ENCODE measurements around the gene TFAP2A. TPM values are rescaled to one million over a fixed set of nuclear protein-coding genes. Genes with fewer than 3 reads are reported as not detected.

The TFAP2A gene
- polyA plus RNA-seq, 2 of the 4 experiments (the other 2 are of a cell fraction): 13.1 to 26.9 TPM

DNA sequence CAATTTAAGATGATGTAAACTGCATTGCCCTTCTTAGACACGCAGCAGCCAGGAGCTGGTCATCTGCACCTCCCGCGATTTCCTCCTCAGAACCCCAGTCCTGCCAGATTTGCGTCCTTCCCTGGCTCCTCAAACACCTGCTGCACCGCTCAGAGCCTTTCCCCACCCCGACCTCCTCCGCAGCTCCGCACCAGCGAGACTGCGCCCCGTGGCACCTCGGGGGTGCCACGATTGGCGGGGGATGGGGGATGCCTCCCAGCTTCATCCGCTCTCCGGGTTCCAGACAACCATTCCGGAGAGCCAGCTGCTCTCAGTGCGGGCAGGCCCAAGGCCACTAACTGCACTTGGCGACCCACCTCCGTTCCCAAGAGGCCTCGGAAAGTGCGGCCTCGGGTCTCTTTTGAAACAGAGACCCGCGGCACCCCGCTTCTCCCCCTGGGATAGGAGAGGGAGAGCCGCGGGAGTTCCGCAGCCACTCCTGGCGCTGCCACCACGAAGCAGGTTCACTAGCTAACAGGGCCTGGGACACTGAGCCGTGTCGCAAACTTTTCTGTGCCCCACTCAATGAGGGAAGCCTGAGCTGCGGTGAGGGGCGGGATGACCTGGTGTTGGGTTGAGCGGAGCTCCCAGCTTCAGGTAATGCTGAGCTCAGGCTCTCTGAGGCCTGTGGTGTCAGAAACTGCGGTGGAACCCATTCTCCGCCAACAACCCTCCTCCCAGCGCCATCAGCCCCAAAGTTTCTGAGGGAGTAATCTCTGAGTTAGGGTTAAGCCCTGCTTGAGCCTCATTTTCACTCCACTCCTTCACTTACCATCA, 7.3 kb upstream of the TFAP2A start:
- TF ChIP-seq RFX5 (IDR thresholded peaks at IDR 0.05): no peak
- TF ChIP-seq, protein P1, sequence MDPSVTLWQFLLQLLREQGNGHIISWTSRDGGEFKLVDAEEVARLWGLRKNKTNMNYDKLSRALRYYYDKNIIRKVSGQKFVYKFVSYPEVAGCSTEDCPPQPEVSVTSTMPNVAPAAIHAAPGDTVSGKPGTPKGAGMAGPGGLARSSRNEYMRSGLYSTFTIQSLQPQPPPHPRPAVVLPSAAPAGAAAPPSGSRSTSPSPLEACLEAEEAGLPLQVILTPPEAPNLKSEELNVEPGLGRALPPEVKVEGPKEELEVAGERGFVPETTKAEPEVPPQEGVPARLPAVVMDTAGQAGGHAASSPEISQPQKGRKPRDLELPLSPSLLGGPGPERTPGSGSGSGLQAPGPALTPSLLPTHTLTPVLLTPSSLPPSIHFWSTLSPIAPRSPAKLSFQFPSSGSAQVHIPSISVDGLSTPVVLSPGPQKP (IDR thresholded peaks at IDR 0.05; ENCODE audit: low read depth, low read length): no peak
- TF ChIP-seq HDAC2 (IDR thresholded peaks at IDR 0.05): no peak
- TF ChIP-seq BHLHE40 (IDR thresholded peaks at IDR 0.05; ENCODE audit: low read depth, low read length): no peak
- no peak for TF ChIP-seq FOSL2 (IDR thresholded peaks at IDR 0.05)
- no peak for TF ChIP-seq FOSL2 (CRISPR knock-in tag; IDR thresholded peaks at IDR 0.05)
- TF ChIP-seq SMC3 (IDR thresholded peaks at IDR 0.05): no peak
- TF ChIP-seq EHF (CRISPR knock-in tag; IDR thresholded peaks at IDR 0.05): no peak
- TF ChIP-seq, protein P2, sequence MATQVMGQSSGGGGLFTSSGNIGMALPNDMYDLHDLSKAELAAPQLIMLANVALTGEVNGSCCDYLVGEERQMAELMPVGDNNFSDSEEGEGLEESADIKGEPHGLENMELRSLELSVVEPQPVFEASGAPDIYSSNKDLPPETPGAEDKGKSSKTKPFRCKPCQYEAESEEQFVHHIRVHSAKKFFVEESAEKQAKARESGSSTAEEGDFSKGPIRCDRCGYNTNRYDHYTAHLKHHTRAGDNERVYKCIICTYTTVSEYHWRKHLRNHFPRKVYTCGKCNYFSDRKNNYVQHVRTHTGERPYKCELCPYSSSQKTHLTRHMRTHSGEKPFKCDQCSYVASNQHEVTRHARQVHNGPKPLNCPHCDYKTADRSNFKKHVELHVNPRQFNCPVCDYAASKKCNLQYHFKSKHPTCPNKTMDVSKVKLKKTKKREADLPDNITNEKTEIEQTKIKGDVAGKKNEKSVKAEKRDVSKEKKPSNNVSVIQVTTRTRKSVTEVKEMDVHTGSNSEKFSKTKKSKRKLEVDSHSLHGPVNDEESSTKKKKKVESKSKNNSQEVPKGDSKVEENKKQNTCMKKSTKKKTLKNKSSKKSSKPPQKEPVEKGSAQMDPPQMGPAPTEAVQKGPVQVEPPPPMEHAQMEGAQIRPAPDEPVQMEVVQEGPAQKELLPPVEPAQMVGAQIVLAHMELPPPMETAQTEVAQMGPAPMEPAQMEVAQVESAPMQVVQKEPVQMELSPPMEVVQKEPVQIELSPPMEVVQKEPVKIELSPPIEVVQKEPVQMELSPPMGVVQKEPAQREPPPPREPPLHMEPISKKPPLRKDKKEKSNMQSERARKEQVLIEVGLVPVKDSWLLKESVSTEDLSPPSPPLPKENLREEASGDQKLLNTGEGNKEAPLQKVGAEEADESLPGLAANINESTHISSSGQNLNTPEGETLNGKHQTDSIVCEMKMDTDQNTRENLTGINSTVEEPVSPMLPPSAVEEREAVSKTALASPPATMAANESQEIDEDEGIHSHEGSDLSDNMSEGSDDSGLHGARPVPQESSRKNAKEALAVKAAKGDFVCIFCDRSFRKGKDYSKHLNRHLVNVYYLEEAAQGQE (IDR thresholded peaks at IDR 0.05): no peak
- TF ChIP-seq ZSCAN20 (CRISPR knock-in tag; IDR thresholded peaks at IDR 0.05): no peak
- no peak for TF ChIP-seq RAD21 (conservative IDR thresholded peaks at IDR 0.05 in 1 of 2, IDR thresholded peaks at IDR 0.05 in 1 of 2)
- no peak for TF ChIP-seq HOXB5 (CRISPR knock-in tag; IDR thresholded peaks at IDR 0.05)
- TF ChIP-seq ZC3H11A (IDR thresholded peaks at IDR 0.05): no peak
- TF ChIP-seq, protein P3, sequence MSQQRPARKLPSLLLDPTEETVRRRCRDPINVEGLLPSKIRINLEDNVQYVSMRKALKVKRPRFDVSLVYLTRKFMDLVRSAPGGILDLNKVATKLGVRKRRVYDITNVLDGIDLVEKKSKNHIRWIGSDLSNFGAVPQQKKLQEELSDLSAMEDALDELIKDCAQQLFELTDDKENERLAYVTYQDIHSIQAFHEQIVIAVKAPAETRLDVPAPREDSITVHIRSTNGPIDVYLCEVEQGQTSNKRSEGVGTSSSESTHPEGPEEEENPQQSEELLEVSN (IDR thresholded peaks at IDR 0.05; ENCODE audit: borderline replicate concordance, low read depth): no peak
- no peak for TF ChIP-seq POLR2A (IDR thresholded peaks at IDR 0.05; ENCODE audit: low read length)
- TF ChIP-seq, protein P4, sequence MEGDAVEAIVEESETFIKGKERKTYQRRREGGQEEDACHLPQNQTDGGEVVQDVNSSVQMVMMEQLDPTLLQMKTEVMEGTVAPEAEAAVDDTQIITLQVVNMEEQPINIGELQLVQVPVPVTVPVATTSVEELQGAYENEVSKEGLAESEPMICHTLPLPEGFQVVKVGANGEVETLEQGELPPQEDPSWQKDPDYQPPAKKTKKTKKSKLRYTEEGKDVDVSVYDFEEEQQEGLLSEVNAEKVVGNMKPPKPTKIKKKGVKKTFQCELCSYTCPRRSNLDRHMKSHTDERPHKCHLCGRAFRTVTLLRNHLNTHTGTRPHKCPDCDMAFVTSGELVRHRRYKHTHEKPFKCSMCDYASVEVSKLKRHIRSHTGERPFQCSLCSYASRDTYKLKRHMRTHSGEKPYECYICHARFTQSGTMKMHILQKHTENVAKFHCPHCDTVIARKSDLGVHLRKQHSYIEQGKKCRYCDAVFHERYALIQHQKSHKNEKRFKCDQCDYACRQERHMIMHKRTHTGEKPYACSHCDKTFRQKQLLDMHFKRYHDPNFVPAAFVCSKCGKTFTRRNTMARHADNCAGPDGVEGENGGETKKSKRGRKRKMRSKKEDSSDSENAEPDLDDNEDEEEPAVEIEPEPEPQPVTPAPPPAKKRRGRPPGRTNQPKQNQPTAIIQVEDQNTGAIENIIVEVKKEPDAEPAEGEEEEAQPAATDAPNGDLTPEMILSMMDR (IDR thresholded peaks at IDR 0.05): no peak
- no peak for ATAC-seq
- Histone ChIP-seq H3K9me3 (no peaks in the 10 kb centered on the region), H3K27ac (no peak overlapping the region), H3K4me1 (peaks cover 18% of the 10 kb centered on the region), H3K4me2 (no peak overlapping the region), H3K4me3 (no peak overlapping the region)
- FAIRE-seq: no peak
- POLR2A ChIA-PET: no interaction called here
- DNase-seq (ENCODE audit: low read depth in 1 of 2, low spot score in 1 of 2): no peak
- 93% methylated on average over 13 of the region's 39 CpGs for WGBS (ENCODE audit: missing lambda C conversion rate)
- CTCF ChIA-PET: interaction anchor here (0.9 to 2.9 kb wide), 5 partner anchors 12 to 1923 kb away, joined by 4 to 8 read pairs (median 4); no protein-coding TSS in a partner anchor

DNA sequence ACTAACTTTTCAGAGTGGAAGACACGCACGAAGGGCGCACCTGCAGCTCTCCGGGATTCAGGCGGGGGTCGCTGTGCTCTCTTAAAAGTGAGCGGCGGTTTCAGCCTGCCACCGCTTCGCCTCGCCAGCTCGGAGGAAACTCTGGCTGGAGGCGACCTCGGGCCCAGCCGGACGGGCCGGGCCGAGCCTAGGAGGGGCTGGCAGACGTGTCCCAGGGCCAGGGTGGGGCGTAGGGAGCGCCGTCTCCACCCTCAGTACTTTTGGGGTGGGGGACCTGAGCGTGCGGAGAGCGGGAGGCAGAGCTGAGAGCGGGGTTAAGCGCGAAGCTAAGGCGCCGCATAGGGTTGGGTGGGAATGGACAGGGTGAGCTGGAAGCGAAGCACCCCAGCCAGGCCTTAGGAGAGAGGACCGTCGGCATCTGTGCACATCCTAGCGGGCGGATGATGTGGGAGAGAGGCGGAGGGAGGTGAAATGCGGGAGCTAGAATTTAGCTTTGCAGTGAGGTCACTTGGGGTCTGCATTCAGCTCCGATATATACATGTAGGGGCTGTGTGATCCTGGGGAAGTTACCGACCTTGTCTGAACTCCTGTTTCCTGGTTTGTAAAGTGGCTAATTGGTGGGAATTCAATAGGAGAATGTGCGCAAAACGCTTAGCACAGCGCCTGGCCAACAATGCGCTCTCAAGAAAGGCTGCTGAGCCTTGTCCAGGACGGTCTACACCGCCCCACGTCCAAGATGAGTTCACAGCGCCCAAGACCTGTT, 6.5 kb upstream of the TFAP2A start:
- ChIA-PET CTCF (interaction anchor here (0.9 to 1.8 kb wide), 4 partner anchors 12 to 1922 kb away, joined by 4 to 6 read pairs (median 4); no protein-coding TSS in a partner anchor), POLR2A (no interaction called here)
- Histone ChIP-seq H3K4me2 (no peak overlapping the region), H3K4me1 (peaks cover 13% of the 10 kb centered on the region; the same call in 2 of the 3 replicates), H3K4me3 (no peak overlapping the region), H3K9me3 (no peaks in the 10 kb centered on the region), H3K27ac (no peak overlapping the region)
- DNase-seq (ENCODE audit: low read depth in 1 of 2, low spot score in 1 of 2) (no peak), ATAC-seq (no peak), FAIRE-seq (no peak)
- 92% methylated on average over 46 of the region's 47 CpGs for WGBS (ENCODE audit: missing lambda C conversion rate)
- no peak for TF ChIP-seq CHD4 (IDR thresholded peaks at IDR 0.05; ENCODE audit: borderline replicate concordance)
- no peak for TF ChIP-seq ESRRA (IDR thresholded peaks at IDR 0.05; ENCODE audit: borderline replicate concordance, low read length)
- TF ChIP-seq, protein P5, sequence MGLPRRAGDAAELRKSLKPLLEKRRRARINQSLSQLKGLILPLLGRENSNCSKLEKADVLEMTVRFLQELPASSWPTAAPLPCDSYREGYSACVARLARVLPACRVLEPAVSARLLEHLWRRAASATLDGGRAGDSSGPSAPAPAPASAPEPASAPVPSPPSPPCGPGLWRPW (IDR thresholded peaks at IDR 0.05): no peak
- TF ChIP-seq CHD2 (IDR thresholded peaks at IDR 0.05; ENCODE audit: low read length, partially characterized antibody): no peak
- no peak for TF ChIP-seq POLR2AphosphoS2 (conservative IDR thresholded peaks at IDR 0.05; ENCODE audit: low read length)
- no peak for TF ChIP-seq SREBF2 (IDR thresholded peaks at IDR 0.05)
- no peak for TF ChIP-seq RARB (CRISPR knock-in tag; IDR thresholded peaks at IDR 0.05)
- TF ChIP-seq TP53 (CRISPR knock-in tag; IDR thresholded peaks at IDR 0.05): no peak
- TF ChIP-seq FOSL2 (IDR thresholded peaks at IDR 0.05): no peak
- no peak for TF ChIP-seq FOSL2 (CRISPR knock-in tag; IDR thresholded peaks at IDR 0.05)
- no peak for TF ChIP-seq NPAS2 (CRISPR knock-in tag; IDR thresholded peaks at IDR 0.05; ENCODE audit: borderline replicate concordance)
- TF ChIP-seq FOSB (CRISPR knock-in tag; IDR thresholded peaks at IDR 0.05): no peak
- no peak for TF ChIP-seq HOXA7 (CRISPR knock-in tag; IDR thresholded peaks at IDR 0.05)
- TF ChIP-seq EP300 (IDR thresholded peaks at IDR 0.05): no peak
